SHP77 (cell line): ENCODE data around the gene INSYN1.
"Not testable (repeated sequence)": the region's sequence is repeated elsewhere in the genome, so short reads cannot be mapped to it uniquely, and the experiment has no call there.

ENCODE experiments used
- DNase-seq, 2 experiments: peaks; one replicate each; lab custom pipeline; 2025; lab: John Stamatoyannopoulos, UW

The INSYN1 gene

GRCh38 chr15:73753250-73754130, at the start of gene INSYN1:
Gene INSYN1, minus strand, starts transcription at chr15:73753351. Its CDS starts 2,221 bp downstream, at chr15:73751130.
- DNase-seq: no peak

- no peak for DNase-seq
Observed at GRCh38 chr15:73802431-73803041, 49.4 kb upstream of the INSYN1 start.

- no peak for DNase-seq
Observed at GRCh38 chr15:73800662-73801345, 47.7 kb upstream of the INSYN1 start.

- no peak for DNase-seq
Observed at GRCh38 chr15:73799466-73799865, 46.3 kb upstream of the INSYN1 start.

GRCh38 chr15:73797366-73798158, 44.4 kb upstream of the INSYN1 start:
- no peak for DNase-seq

GRCh38 chr15:73796331-73796831, 43.2 kb upstream of the INSYN1 start:
- no peak for DNase-seq

GRCh38 chr15:73794443-73795133, 41.4 kb upstream of the INSYN1 start:
- no peak for DNase-seq

GRCh38 chr15:73792899-73793541, 39.9 kb upstream of the INSYN1 start:
- not testable (repeated sequence) for DNase-seq

- DNase-seq: no peak
Observed at GRCh38 chr15:73792415-73792814, 39.3 kb upstream of the INSYN1 start.

- DNase-seq: no peak
Observed at GRCh38 chr15:73789521-73790240, 36.5 kb upstream of the INSYN1 start.

- DNase-seq: no peak
Observed at GRCh38 chr15:73787621-73788020, 34.5 kb upstream of the INSYN1 start.

- no peak for DNase-seq
Observed at GRCh38 chr15:73786538-73786937, 33.4 kb upstream of the INSYN1 start.

- DNase-seq: not testable (repeated sequence)
Observed at GRCh38 chr15:73785256-73786014, 32.3 kb upstream of the INSYN1 start.

- no peak for DNase-seq
Observed at GRCh38 chr15:73784291-73784690, 31.1 kb upstream of the INSYN1 start.

GRCh38 chr15:73782344-73782959, 29.3 kb upstream of the INSYN1 start:
- no peak for DNase-seq

GRCh38 chr15:73781038-73781925, 28.1 kb upstream of the INSYN1 start:
- DNase-seq: no peak

GRCh38 chr15:73779974-73780373, 26.8 kb upstream of the INSYN1 start:
- no peak for DNase-seq

- DNase-seq: no peak
Observed at GRCh38 chr15:73777741-73778140, 24.6 kb upstream of the INSYN1 start.
